ACC112 (cell line): Measurements from ENCODE around the gene NUDT4B.
"Not testable (repeated sequence)": the region's sequence is repeated elsewhere in the genome, so short reads cannot be mapped to it uniquely, and the experiment has no call there.

Source experiments
- H2AFZ ChIP-seq: fragments of 200-600 bp; sonication (generic); one replicate; pipeline ENCODE4 v1.6.0; 2017; ENCODE audit warnings: antibody characterized with exemption, low read length; ENCODE audit not compliant: unreplicated experiment
- H3K27ac ChIP-seq: fragments of 200-600 bp; sonication (generic); 2 replicates; pipeline ENCODE4 v1.5.1; 2014; ENCODE audit warnings: low read depth, mild to moderate bottlenecking, antibody characterized with exemption, low read length, moderate library complexity
- H3K27me3 ChIP-seq: fragments of 200-600 bp; sonication (generic); 2 replicates; pipeline ENCODE4 v1.6.1; 2014; ENCODE audit warnings: mild to moderate bottlenecking, antibody characterized with exemption, low read length, moderate library complexity, mixed read lengths; ENCODE audit not compliant: insufficient read depth
- H3K36me3 ChIP-seq: fragments of 200-600 bp; sonication (generic); 2 replicates; pipeline ENCODE4 v1.6.1; 2016; ENCODE audit warnings: mild to moderate bottlenecking, antibody characterized with exemption, low read length, moderate library complexity, mixed read lengths; ENCODE audit not compliant: insufficient read depth
- H3K4me1 ChIP-seq: fragments of 200-600 bp; sonication (generic); one replicate; pipeline ENCODE4 v1.6.1; 2016; ENCODE audit warnings: low read length, mixed read lengths; ENCODE audit not compliant: insufficient read depth, unreplicated experiment, control insufficient read depth
- H3K4me3 ChIP-seq: fragments of 200-600 bp; sonication (generic); 2 replicates; pipeline ENCODE4 v1.5.1; 2014; ENCODE audit warnings: mild to moderate bottlenecking, low read depth, low read length
- H3K79me2 ChIP-seq: fragments of 200-600 bp; sonication (generic); one replicate; pipeline ENCODE4 v1.6.0; 2016; ENCODE audit warnings: low read length; ENCODE audit not compliant: control insufficient read depth, unreplicated experiment, insufficient read depth

The NUDT4B gene

DNA sequence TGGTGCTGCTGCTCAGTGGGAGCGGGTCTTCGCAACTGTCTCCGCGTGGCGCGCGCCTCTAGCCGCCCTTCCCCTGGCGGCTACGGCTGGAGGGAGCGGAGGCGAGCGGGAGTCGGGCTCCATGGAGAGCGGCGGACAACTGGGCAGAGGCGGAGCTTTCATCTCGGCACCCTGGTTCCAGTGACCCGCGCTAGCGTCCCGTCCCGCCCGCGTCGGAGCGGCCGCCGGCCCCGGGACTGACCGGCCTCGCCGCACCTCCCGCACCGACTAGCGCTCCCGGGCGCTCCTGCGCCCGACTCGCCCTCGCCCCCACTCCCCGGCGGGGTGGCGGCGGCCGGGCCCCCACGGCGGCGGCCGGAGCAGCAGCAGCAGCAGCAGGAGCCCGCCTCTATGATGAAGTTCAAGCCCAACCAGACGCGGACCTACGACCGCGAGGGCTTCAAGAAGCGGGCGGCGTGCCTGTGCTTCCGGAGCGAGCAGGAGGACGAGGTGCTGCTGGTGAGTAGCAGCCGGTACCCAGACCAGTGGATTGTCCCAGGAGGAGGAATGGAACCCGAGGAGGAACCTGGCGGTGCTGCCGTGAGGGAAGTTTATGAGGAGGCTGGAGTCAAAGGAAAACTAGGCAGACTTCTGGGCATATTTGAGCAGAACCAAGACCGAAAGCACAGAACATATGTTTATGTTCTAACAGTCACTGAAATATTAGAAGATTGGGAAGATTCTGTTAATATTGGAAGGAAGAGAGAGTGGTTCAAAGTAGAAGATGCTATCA is at the start of gene NUDT4B:
Gene NUDT4B, plus strand, starts transcription at position 212 of the 772 bp plus-strand sequence. Its CDS starts 179 bp downstream, at position 391.
- not testable (repeated sequence) for H3K27ac ChIP-seq, H3K27me3 ChIP-seq, H3K4me3 ChIP-seq, H3K4me1 ChIP-seq, H3K79me2 ChIP-seq, H2AFZ ChIP-seq, H3K36me3 ChIP-seq

- not testable (repeated sequence) for H3K27me3 ChIP-seq, H3K27ac ChIP-seq, H3K4me3 ChIP-seq, H3K4me1 ChIP-seq, H3K36me3 ChIP-seq, H2AFZ ChIP-seq, H3K79me2 ChIP-seq
These were observed 49.2 kb upstream of the NUDT4B start for GRCh38 chr1:148699357-148699756.

DNA sequence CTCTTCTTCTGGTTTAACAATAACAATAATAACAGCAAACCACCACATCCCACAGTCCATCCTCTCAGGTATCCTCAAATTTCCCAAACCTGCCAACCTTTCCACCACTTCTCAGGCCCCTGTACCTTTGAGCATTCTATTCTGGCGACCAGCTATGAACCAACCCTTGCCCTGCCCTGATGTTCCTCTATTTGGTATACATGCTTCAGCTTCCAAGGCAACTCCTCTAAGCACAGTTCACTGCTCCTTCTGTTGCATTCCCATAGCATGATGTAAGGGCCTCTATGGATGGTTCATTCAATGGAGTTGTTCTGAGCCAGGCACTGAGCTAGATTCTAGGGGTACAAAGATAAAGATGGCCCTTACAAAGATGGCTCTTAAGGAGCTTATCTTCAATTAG is 46.3 kb upstream of the NUDT4B start:
- H3K27ac ChIP-seq, H3K27me3 ChIP-seq, H3K36me3 ChIP-seq, H3K79me2 ChIP-seq, H2AFZ ChIP-seq, H3K4me3 ChIP-seq, H3K4me1 ChIP-seq: not testable (repeated sequence)

DNA sequence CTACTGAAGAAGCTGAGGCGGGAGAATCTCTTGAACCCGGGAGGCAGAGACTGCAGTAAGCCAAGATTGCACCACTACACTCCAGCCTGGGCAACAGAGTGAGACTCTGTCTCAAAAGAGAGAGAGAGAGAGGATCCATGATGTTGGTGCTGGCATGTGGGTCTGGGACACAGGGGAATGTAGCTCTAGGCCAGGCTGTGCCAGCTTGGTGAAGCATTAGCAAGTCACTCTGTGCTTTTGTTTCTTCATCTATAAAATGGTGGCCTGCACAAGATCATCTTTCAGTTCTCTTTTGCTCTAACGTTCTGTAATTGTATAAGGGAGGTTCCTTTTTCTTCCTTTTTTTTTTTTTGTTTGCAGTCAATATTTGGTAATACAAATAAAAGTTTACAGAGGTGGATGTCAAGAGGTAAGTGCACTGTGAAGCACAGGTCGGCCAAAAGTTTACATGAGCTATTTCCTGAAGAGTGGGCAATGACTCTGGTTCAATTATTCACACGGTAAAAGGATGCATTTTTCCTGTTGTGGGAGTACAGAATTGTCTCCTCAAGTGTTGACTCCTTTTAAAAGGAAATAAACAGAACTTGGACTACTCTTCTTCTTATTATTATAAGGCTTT is 44.5 kb upstream of the NUDT4B start:
- H3K79me2 ChIP-seq, H2AFZ ChIP-seq, H3K27me3 ChIP-seq, H3K27ac ChIP-seq, H3K4me3 ChIP-seq, H3K4me1 ChIP-seq, H3K36me3 ChIP-seq: not testable (repeated sequence)

DNA sequence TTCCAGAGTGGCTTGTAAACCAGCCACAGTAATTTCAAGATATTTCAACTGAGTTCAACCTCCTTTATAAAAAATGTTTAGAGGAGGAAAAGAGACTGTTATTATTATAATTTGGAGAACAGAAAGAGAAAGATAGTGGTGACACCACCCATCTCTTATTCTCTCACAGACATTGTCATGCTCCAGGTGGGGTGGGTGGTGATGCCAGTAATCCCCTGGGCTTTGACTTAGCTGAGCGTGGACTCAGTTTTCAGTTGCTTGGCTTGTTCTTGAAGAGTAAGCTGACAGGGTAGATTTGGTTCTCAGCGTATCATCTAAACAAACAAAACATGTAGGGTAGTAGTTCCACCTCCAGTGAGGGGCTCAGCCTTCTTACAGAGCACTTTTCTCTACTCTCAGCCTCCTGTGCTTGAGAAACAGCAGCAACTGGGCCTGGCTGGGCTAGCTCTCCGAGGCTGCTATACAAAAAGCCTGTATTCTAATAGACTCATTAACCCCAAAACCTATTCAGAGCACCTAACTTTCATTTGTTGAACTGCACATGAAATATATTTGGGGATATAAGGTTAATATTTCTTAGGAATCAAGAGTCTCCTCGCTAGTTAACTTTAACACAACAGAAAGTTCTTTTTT is 43.1 kb upstream of the NUDT4B start:
- H3K4me1 ChIP-seq, H3K4me3 ChIP-seq, H3K36me3 ChIP-seq, H3K79me2 ChIP-seq, H2AFZ ChIP-seq, H3K27ac ChIP-seq, H3K27me3 ChIP-seq: not testable (repeated sequence)

DNA sequence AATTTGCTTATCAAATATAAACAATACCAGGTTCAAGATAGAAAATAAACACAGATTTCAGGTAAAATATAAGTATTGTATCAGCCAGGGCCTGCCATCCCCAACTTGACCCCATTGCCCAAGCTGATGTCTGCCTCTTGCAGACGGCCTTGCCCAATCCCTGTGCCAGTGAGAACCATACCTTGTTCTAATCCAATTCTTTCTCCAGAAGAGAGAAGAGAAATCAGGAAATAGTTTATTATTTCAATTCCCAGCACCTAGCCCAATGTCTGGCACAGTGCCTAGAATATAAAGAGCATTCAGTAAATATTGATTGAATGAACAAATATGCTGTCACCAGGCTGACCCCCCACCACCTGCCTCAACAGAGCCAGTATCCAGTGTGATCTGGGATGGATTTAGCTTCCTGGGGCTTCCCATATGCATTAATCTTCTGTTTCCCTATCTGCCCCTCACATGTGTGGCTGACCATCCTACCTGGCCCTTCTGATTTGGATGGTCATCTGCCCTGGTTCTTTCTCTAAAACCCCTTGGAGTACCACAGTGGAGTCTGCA is 39.7 kb upstream of the NUDT4B start:
- not testable (repeated sequence) for H3K4me1 ChIP-seq, H3K79me2 ChIP-seq, H2AFZ ChIP-seq, H3K27me3 ChIP-seq, H3K36me3 ChIP-seq, H3K27ac ChIP-seq, H3K4me3 ChIP-seq

GRCh38 chr1:148710772-148711523 is 37.6 kb upstream of the NUDT4B start:
- not testable (repeated sequence) for H3K4me3 ChIP-seq, H3K4me1 ChIP-seq, H2AFZ ChIP-seq, H3K79me2 ChIP-seq, H3K27ac ChIP-seq, H3K36me3 ChIP-seq, H3K27me3 ChIP-seq

- not testable (repeated sequence) for H3K4me3 ChIP-seq, H3K4me1 ChIP-seq, H2AFZ ChIP-seq, H3K36me3 ChIP-seq, H3K27me3 ChIP-seq, H3K79me2 ChIP-seq, H3K27ac ChIP-seq
These were observed 36.2 kb upstream of the NUDT4B start for GRCh38 chr1:148712353-148712752.

GRCh38 chr1:148715518-148715917 is 33.1 kb upstream of the NUDT4B start:
- not testable (repeated sequence) for H3K4me1 ChIP-seq, H3K36me3 ChIP-seq, H3K4me3 ChIP-seq, H2AFZ ChIP-seq, H3K27me3 ChIP-seq, H3K79me2 ChIP-seq, H3K27ac ChIP-seq

- not testable (repeated sequence) for H3K79me2 ChIP-seq, H3K27me3 ChIP-seq, H3K36me3 ChIP-seq, H2AFZ ChIP-seq, H3K27ac ChIP-seq, H3K4me3 ChIP-seq, H3K4me1 ChIP-seq
These were observed 31.5 kb upstream of the NUDT4B start for GRCh38 chr1:148716966-148717520.
